ENCODE data around the gene NHLRC4. TPM values are rescaled to one million over a fixed set of nuclear protein-coding genes. Genes with fewer than 3 reads are reported as not detected.

The NHLRC4 gene
- total and polyA plus RNA-seq, 2 of the 13 experiments (the other 11 are each of a cell fraction or from before 2014, with no cell fraction given) = 0.40 to 0.59 TPM

- no peak for TF ChIP-seq DZIP1 (CRISPR knock-in tag; IDR thresholded peaks at IDR 0.05)
- no peak; the same call in 1 of the 2 replicates for TF ChIP-seq PAXIP1 (CRISPR knock-in tag; conservative IDR thresholded peaks at IDR 0.05)
- TF ChIP-seq PRDM4 (CRISPR knock-in tag; IDR thresholded peaks at IDR 0.05; ENCODE audit: borderline replicate concordance) = no peak
- TF ChIP-seq FOXO1 (CRISPR knock-in tag; IDR thresholded peaks at IDR 0.05) = 0 out of 2 replicates have a peak, but pooled peaks have one; percentile 16
- no peak for TF ChIP-seq MAZ (IDR thresholded peaks at IDR 0.05; ENCODE audit: borderline replicate concordance, low read depth, low read length)
- TF ChIP-seq MAZ (CRISPR knock-in tag; IDR thresholded peaks at IDR 0.05; ENCODE audit: low read depth) = 0 out of 2 replicates have a peak, but pooled peaks have one; percentile 47
- no peak for TF ChIP-seq TAF1 (CRISPR knock-in tag; IDR thresholded peaks at IDR 0.05)
- TF ChIP-seq ZNF687 (CRISPR knock-in tag; IDR thresholded peaks at IDR 0.05) = peak; percentile 83
- TF ChIP-seq ZNF574 (CRISPR knock-in tag; IDR thresholded peaks at IDR 0.05) = peak; percentile 90
Measured at GRCh38 chr16:578870-579405, 12.1 kb downstream of the NHLRC4 start (continued).
